ENCODE measurements around the gene CPT1B. TPM values are rescaled to one million over a fixed set of nuclear protein-coding genes. Genes with fewer than 3 reads are reported as not detected.

Gene CPT1B
- total and polyA plus RNA-seq, 2 donors (not counting 1 experiment from before 2014, with no cell fraction given), result 55.0 to 109 TPM

GRCh38 chr22:50597097-50597496 is 18.9 kb upstream of the CPT1B start:
- Mint-ChIP-seq H3K9me3 (ENCODE audit: insufficient read depth) (no peaks in the 10 kb centered on the region), H3K27ac (no peak overlapping the region), H3K4me3 (no peak overlapping the region), H3K4me1 (peaks cover 10% of the 10 kb centered on the region), H3K27me3 (peaks cover 17% of the 10 kb centered on the region)
- Histone ChIP-seq H3K27ac (ENCODE audit: low read length in 2 of 2) (no peak overlapping the region), H4K20me1 (ENCODE audit: control insufficient read depth, insufficient read depth, low read length, poor library complexity, severe bottlenecking) (no peaks in the 10 kb centered on the region), H3K4me3 (ENCODE audit: control extremely low read depth in 1 of 5, extremely low read depth in 1 of 5, insufficient read depth in 1 of 5, low read depth in 2 of 5, low read length in 4 of 5) (no peak overlapping the region), H3K27me3 (replicated peaks in 1 of 4; ENCODE audit: control extremely low read depth in 1 of 4, control insufficient read depth in 3 of 4, insufficient read depth in 4 of 4, low read length in 3 of 4) (peaks cover 0 to 34% (median 14%) of the 10 kb centered on the region in 4 experiments), H3K36me3 (replicated peaks in 1 of 2; ENCODE audit: control extremely low read depth in 1 of 2, control insufficient read depth in 1 of 2, extremely low read depth in 1 of 2, insufficient read depth in 2 of 2, low read length in 1 of 2) (no peaks in the 10 kb centered on the region), H3K9ac (ENCODE audit: low read length) (no peak overlapping the region), H2AFZ (ENCODE audit: insufficient read depth, low read depth, low read length, poor library complexity, severe bottlenecking) (no peak overlapping the region), H3K9me3 (ENCODE audit: control extremely low read depth in 1 of 3, control insufficient read depth in 2 of 3, insufficient read depth in 1 of 3, low read length in 2 of 3) (peaks cover 0 to 10% (median 0%) of the 10 kb centered on the region in 3 donors), H3K4me1 (ENCODE audit: control insufficient read depth in 2 of 2, insufficient read depth in 2 of 2, low read length in 2 of 2) (peaks cover 6 to 7% of the 10 kb centered on the region in 2 donors), H3K79me2 (ENCODE audit: control insufficient read depth, insufficient read depth, low read length) (no peaks in the 10 kb centered on the region), H3K4me2 (replicated peaks; ENCODE audit: low read depth, low read length, poor library complexity, severe bottlenecking) (no peak overlapping the region)
- 95% methylated on average over 4 of the region's 5 CpGs for whole genome bisulfite sequencing (ENCODE audit: insufficient coverage)
- TF ChIP-seq EZH2 (IDR thresholded peaks at IDR 0.05; ENCODE audit: borderline replicate concordance, insufficient read depth, low read depth, low read length, poor library complexity, severe bottlenecking), result no peak
- TF ChIP-seq, protein P1, sequence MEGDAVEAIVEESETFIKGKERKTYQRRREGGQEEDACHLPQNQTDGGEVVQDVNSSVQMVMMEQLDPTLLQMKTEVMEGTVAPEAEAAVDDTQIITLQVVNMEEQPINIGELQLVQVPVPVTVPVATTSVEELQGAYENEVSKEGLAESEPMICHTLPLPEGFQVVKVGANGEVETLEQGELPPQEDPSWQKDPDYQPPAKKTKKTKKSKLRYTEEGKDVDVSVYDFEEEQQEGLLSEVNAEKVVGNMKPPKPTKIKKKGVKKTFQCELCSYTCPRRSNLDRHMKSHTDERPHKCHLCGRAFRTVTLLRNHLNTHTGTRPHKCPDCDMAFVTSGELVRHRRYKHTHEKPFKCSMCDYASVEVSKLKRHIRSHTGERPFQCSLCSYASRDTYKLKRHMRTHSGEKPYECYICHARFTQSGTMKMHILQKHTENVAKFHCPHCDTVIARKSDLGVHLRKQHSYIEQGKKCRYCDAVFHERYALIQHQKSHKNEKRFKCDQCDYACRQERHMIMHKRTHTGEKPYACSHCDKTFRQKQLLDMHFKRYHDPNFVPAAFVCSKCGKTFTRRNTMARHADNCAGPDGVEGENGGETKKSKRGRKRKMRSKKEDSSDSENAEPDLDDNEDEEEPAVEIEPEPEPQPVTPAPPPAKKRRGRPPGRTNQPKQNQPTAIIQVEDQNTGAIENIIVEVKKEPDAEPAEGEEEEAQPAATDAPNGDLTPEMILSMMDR (IDR thresholded peaks at IDR 0.05), result no peak
- intact Hi-C loops (cut with micrococcal nuclease), result no loop called here
- DNase-seq, result no peak
- ChIA-PET CTCF (no interaction called here), POLR2A (no interaction called here)
- ATAC-seq (ENCODE audit: low read depth), result no peak

- DNase-seq (no peak), ATAC-seq (ENCODE audit: low read depth) (no peak)
- intact Hi-C loops (cut with micrococcal nuclease), result no loop called here
- WGBS (ENCODE audit: insufficient coverage), result 83% methylated on average over 3 of the region's 3 CpGs
- H3K4me1 Mint-ChIP-seq, result peaks cover 4% of the 10 kb centered on the region
- Histone ChIP-seq H4K20me1 (ENCODE audit: control insufficient read depth, insufficient read depth, low read length, poor library complexity, severe bottlenecking) (no peaks in the 10 kb centered on the region), H2AFZ (ENCODE audit: insufficient read depth, low read depth, low read length, poor library complexity, severe bottlenecking) (no peak overlapping the region), H3K9me3 (ENCODE audit: control extremely low read depth in 1 of 3, control insufficient read depth in 2 of 3, insufficient read depth in 1 of 3, low read length in 2 of 3) (peaks cover 0 to 10% (median 0%) of the 10 kb centered on the region in 3 donors), H3K27me3 (replicated peaks in 1 of 4; ENCODE audit: control extremely low read depth in 1 of 4, control insufficient read depth in 3 of 4, insufficient read depth in 4 of 4, low read length in 3 of 4) (peaks cover 0 to 21% (median 11%) of the 10 kb centered on the region in 4 experiments), H3K4me1 (ENCODE audit: control insufficient read depth in 2 of 2, insufficient read depth in 2 of 2, low read length in 2 of 2) (peaks cover 4 to 6% of the 10 kb centered on the region in 2 donors), H3K27ac (ENCODE audit: low read length in 2 of 2) (no peak overlapping the region), H3K79me2 (ENCODE audit: control insufficient read depth, insufficient read depth, low read length) (no peaks in the 10 kb centered on the region), H3K9ac (ENCODE audit: low read length) (no peak overlapping the region), H3K4me3 (ENCODE audit: control extremely low read depth in 1 of 5, extremely low read depth in 1 of 5, insufficient read depth in 1 of 5, low read depth in 2 of 5, low read length in 4 of 5) (no peak overlapping the region), H3K4me2 (replicated peaks; ENCODE audit: low read depth, low read length, poor library complexity, severe bottlenecking) (no peak overlapping the region), H3K36me3 (replicated peaks in 1 of 2; ENCODE audit: control extremely low read depth in 1 of 2, control insufficient read depth in 1 of 2, extremely low read depth in 1 of 2, insufficient read depth in 2 of 2, low read length in 1 of 2) (no peaks in the 10 kb centered on the region)
- H3K4me3 Mint-ChIP-seq, result no peak overlapping the region
- POLR2A ChIA-PET, result no interaction called here
- TF ChIP-seq, protein P1 (IDR thresholded peaks at IDR 0.05), result no peak
- CTCF ChIA-PET, result no interaction called here
- no peak overlapping the region for H3K27ac Mint-ChIP-seq
- peaks cover 11% of the 10 kb centered on the region for H3K27me3 Mint-ChIP-seq
- H3K9me3 Mint-ChIP-seq (ENCODE audit: insufficient read depth), result no peaks in the 10 kb centered on the region
Observed at GRCh38 chr22:50595189-50595588, 17.0 kb upstream of the CPT1B start.
